ENCODE measurements around the gene AGBL3.
"Not testable (repeated sequence)": the region's sequence is repeated elsewhere in the genome, so short reads cannot be mapped to it uniquely, and the experiment has no call there.

Gene AGBL3

DNA sequence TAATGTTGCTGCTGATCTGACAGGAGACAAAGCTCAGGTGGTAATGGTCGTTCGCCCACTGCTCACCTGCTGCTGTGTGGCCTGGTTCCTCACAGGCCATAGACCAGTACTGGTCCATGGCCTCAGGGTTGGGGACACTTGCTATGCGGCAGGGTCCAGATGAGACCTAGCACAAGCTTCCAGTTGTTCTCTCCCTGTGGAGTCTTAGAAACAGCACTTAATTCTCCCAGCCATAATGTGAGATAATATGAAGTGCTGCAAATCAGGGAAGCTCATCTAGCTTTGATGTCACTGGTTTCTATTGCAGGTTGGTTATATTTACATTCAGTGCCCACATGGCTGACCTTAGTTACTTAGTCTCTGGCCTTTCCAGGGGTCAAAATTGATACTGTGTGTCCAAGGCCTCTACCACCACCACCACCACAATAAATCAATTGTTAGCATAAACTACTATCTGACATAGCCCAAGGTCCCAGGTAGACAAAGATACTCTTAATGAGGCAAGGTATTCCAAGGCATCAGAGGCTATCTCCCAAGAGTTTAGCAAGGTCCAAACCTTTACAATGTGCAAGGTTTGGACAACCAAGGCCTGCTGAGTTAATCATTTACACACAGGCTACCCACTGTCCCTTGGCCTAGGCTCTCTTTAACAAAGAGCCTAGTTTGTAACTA, 11.0 kb downstream of the AGBL3 start:
- TF ChIP-seq, protein P1, sequence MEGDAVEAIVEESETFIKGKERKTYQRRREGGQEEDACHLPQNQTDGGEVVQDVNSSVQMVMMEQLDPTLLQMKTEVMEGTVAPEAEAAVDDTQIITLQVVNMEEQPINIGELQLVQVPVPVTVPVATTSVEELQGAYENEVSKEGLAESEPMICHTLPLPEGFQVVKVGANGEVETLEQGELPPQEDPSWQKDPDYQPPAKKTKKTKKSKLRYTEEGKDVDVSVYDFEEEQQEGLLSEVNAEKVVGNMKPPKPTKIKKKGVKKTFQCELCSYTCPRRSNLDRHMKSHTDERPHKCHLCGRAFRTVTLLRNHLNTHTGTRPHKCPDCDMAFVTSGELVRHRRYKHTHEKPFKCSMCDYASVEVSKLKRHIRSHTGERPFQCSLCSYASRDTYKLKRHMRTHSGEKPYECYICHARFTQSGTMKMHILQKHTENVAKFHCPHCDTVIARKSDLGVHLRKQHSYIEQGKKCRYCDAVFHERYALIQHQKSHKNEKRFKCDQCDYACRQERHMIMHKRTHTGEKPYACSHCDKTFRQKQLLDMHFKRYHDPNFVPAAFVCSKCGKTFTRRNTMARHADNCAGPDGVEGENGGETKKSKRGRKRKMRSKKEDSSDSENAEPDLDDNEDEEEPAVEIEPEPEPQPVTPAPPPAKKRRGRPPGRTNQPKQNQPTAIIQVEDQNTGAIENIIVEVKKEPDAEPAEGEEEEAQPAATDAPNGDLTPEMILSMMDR (IDR thresholded peaks at IDR 0.05; ENCODE audit: low read depth, low read length, missing control alignments), result no peak

DNA sequence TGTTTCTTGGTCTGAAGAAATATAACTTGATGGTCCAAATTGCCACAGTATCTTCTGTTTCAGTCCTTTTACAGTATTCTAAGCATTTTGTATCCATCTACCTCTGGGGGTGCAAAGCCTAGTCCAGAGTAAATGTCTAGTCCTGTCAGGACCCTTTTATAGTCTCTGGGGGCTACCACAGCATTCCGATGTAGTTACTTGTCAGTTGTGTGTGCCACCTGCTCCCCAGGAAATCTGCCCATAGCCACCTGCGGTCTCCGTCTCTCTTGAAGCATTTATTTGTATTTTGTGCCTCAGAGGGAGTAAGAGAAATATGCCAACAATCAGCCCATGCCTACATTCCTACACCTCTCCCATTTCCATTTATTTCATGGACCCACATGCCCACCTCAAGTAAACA, 12.8 kb downstream of the AGBL3 start:
- TF ChIP-seq, protein P1 (IDR thresholded peaks at IDR 0.05; ENCODE audit: low read depth, low read length, missing control alignments), result no peak
- H3K4me3 ChIP-seq (ENCODE audit: low read depth, low read length), result no peak overlapping the region
- no peak for DNase-seq (ENCODE audit: low read depth)

More for the DNA sequence above, 11.0 kb downstream of the AGBL3 start:
- DNase-seq (ENCODE audit: low read depth), result no peak
- no peak overlapping the region for H3K4me3 ChIP-seq (ENCODE audit: low read depth, low read length)

DNA sequence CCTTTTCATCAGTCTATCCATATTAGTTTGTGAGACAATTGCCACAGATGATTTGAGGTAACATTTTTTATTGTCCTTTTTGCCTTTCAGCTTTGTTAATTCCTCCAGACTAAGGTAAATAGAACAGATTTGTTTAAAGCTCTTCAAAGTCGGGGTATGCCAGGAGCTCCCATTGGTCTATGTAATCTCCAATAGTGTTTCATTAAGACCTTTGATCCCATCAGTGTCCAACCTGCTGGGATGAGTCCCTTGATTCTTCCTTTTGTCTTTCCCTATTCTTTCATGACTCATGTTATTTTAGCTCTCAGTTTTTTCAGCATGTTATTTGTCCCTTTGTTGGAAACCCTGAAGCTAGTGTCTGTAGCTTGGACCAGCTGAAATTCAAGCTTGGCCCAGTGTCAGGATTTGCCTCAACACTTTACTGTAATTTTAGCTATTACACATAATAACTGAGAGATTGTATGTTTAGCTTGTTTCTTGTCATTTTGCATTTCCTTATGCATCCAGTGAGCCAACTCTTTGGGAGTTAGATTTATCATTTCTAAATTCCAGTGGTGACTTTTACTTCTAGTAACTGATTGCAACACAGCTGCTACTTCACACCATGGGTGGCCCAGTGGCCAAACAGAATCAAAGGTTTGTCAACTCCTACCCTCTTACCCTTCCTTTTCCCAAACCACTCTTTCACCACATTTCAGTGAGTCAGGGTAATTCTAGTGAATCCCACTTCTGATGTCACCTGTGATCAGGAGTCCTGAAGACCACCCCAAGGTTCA, 15.3 kb downstream of the AGBL3 start:
- no peak overlapping the region for H3K4me3 ChIP-seq (ENCODE audit: low read depth, low read length)
- DNase-seq (ENCODE audit: low read depth), result no peak
- TF ChIP-seq, protein P1 (IDR thresholded peaks at IDR 0.05; ENCODE audit: low read depth, low read length, missing control alignments), result no peak

DNA sequence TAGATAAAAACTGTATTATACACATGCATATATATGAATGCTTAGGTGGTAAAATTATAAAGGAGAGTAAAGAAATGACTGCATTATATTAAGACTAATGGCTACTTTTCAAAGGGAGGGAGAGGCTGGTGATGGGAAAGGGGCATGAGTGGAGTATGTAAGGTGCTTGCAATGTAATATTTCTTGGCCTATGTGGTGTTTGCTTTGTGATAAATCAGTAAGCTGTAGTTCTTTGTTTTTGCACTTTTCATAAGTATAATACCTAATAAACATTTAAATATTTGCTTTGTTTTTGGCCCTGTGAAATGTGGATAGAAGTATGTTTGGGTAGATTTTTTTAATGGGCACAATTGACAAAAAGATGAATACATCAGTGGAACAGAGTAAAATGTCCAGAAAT, 25.9 kb downstream of the AGBL3 start:
- TF ChIP-seq, protein P1 (IDR thresholded peaks at IDR 0.05; ENCODE audit: low read depth, low read length, missing control alignments), result no peak
- no peak overlapping the region for H3K4me3 ChIP-seq (ENCODE audit: low read depth, low read length)
- no peak for DNase-seq (ENCODE audit: low read depth)

DNA sequence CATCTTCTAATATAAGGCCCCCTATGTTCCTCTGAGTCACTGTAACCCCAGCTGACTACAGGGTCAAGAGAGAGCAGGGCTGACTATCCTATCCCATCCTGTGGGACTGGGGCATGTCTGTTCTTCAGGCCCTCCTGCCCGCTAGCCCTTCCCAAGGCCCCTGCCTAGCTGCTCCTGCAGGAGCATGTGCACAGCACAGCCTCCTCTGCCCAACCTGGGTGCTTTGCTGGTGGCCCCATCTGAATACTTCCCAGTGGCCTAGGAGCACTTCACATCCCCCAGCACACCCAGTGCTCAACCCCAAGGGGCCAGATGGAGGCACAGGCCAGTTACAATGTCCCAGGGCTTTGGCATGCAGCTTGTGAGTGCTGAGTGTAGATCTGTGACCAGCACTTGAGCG, 37.3 kb downstream of the AGBL3 start:
- TF ChIP-seq, protein P1 (IDR thresholded peaks at IDR 0.05; ENCODE audit: low read depth, low read length, missing control alignments), result no peak
- H3K4me3 ChIP-seq (ENCODE audit: low read depth, low read length), result no peak overlapping the region
- no peak for DNase-seq (ENCODE audit: low read depth)

DNA sequence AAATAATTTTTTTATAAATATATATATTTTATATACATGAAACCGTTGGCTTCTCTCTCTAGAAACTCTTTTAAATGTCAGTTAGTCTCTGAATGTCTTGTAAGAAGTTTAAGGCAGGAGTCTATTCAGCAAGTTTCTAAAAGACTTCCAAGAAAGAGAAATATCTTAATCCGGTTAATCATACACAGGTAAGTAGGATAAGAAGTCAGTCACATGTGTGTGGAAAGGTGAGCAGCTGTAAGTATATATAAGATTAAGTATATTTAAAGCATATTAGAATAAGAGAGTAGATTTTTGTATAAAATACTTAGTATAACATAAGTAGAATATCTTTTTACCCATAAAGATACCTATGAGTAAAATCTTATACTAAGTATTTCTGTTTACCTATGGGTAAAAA, 48.9 kb downstream of the AGBL3 start:
- DNase-seq (ENCODE audit: low read depth), result no peak
- TF ChIP-seq, protein P1 (IDR thresholded peaks at IDR 0.05; ENCODE audit: low read depth, low read length, missing control alignments), result no peak
- no peak overlapping the region for H3K4me3 ChIP-seq (ENCODE audit: low read depth, low read length)

DNA sequence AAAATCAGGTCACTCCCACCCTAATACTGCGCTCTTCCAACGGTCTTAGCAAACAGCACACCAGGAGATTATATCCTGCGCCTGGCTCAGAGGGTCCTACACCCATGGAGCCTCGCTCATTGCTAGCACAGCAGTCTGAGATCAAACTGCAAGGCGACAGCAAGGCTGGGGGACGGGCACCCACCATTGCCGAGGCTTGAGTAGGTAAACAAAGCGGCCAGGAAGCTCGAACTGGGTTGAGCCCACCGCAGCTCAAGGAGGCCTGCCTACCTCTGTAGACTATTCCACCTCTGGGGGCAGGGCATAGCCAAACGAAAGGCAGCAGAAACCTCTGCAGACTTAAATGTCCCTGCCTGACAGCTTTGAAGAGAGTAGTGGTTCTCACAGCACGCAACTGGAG, 80.7 kb downstream of the AGBL3 start:
- H3K4me3 ChIP-seq (ENCODE audit: low read depth, low read length); DNase-seq (ENCODE audit: low read depth): not testable (repeated sequence)

All from GM12864 (cell line).